Fibroblast of villous mesenchyme (primary cell): Measurements from ENCODE around the gene RAPGEF2. TPM values are rescaled to one million over a fixed set of nuclear protein-coding genes. Genes with fewer than 3 reads are reported as not detected.
"Not testable (repeated sequence)": the region's sequence is repeated elsewhere in the genome, so short reads cannot be mapped to it uniquely, and the experiment has no call there.

Experiments used
- DNase-seq: peaks from one replicate; pipeline ENCODE4 v3.0.0-alpha.2; 2010; ENCODE audit warnings: low read depth
- H3K4me3 ChIP-seq: 2 replicates; pipeline ENCODE4 v1.5.1; 2011; ENCODE audit warnings: low read depth, mild to moderate bottlenecking, low read length
- CTCF ChIP-seq: IDR thresholded peaks from 2 replicates; pipeline ENCODE4 v1.5.1; 2012; ENCODE audit warnings: low read depth, mild to moderate bottlenecking, low read length; ENCODE audit not compliant: insufficient read depth
- total RNA-seq: library from RNA; depleted of rRNA; stranded (reverse); fragments of >200 nt; gene quantifications from 2 replicates; pipeline ENCODE4 v1.2.3, GENCODE V29; 2012

RAPGEF2 gene
- 43.5 and 47.1 TPM in 2 replicates for total RNA-seq

GRCh38 chr4:159102622-159103383 is at the start of gene RAPGEF2:
Gene RAPGEF2, plus strand, starts transcription at chr4:159103079. Its CDS starts 1,084 bp downstream, at chr4:159104163.
- peak within 1 kb of the TSS; percentile 84 for H3K4me3 ChIP-seq
- peak; percentile 92 for DNase-seq
- TF ChIP-seq CTCF: no peak

GRCh38 chr4:159055833-159056232 is 47.0 kb upstream of the RAPGEF2 start:
- no peak for DNase-seq
- no peak overlapping the region for H3K4me3 ChIP-seq
- TF ChIP-seq CTCF: no peak

GRCh38 chr4:159060161-159060560 is 42.7 kb upstream of the RAPGEF2 start:
- no peak overlapping the region for H3K4me3 ChIP-seq
- no peak for TF ChIP-seq CTCF
- DNase-seq: no peak

GRCh38 chr4:159062381-159062780 is 40.5 kb upstream of the RAPGEF2 start:
- no peak overlapping the region for H3K4me3 ChIP-seq
- TF ChIP-seq CTCF: no peak
- no peak for DNase-seq

- DNase-seq: no peak
- no peak for TF ChIP-seq CTCF
- no peak overlapping the region for H3K4me3 ChIP-seq
These were observed 37.2 kb upstream of the RAPGEF2 start for GRCh38 chr4:159065513-159066240.

GRCh38 chr4:159068139-159068538 is 34.7 kb upstream of the RAPGEF2 start:
- DNase-seq, H3K4me3 ChIP-seq: not testable (repeated sequence)

- peak; percentile 4 for DNase-seq
- H3K4me3 ChIP-seq: no peak overlapping the region
These were observed 33.0 kb upstream of the RAPGEF2 start for GRCh38 chr4:159069922-159070321.

More at GRCh38 chr4:159069922-159070321, 33.0 kb upstream of the RAPGEF2 start:
- TF ChIP-seq CTCF: no peak
